CD4-positive, alpha-beta T cell (primary cell): ENCODE measurements around the gene SLC6A18. TPM values are rescaled to one million over a fixed set of nuclear protein-coding genes. Genes with fewer than 3 reads are reported as not detected.

Source experiments
- ATAC-seq: fragments of 200-7000 bp; cut with Tn5 transposase; one replicate; pipeline ENCODE4 v1.10.0; 2022; ENCODE audit warnings: mild to moderate bottlenecking; ENCODE audit not compliant: poor library complexity
- CTCF ChIA-PET: fragments of 350-600 bp; sonication (Branson Sonifier 250); formaldehyde crosslinking; loops from one replicate; lab custom pipeline; 2021; ENCODE audit warnings: antibody characterized with exemption, inconsistent platforms; lab: Charles Lee
- POLR2A ChIA-PET: fragments of 350-600 bp; sonication (Branson Sonifier 250); formaldehyde crosslinking; loops from one replicate; lab custom pipeline; 2021; ENCODE audit warnings: antibody characterized with exemption, inconsistent platforms; lab: Charles Lee
- DNase-seq, 14 experiments: peaks; one replicate each; pipeline ENCODE4 v3.0.0-alpha.2; 2013 to 2020; ENCODE audit warnings: mixed read lengths in 2 of 14
- H3K27ac ChIP-seq, 2 donors: one replicate each; pipeline versions ENCODE4 v1.5.1 to v1.7.0; 2013; ENCODE audit warnings: low read length in 2 of 2, low read depth in 1 of 2, mild to moderate bottlenecking in 1 of 2
- H3K27me3 ChIP-seq, 2 experiments: 1 replicate in 1 of 2; 2 replicates in 1 of 2; pipeline versions ENCODE4 v1.6.1 to v1.7.0; 2013; ENCODE audit warnings: low read length in 2 of 2, control low read depth in 1 of 2, mild to moderate bottlenecking in 1 of 2, moderate library complexity in 1 of 2; ENCODE audit not compliant: insufficient read depth in 2 of 2, control insufficient read depth in 1 of 2
- H3K36me3 ChIP-seq: one replicate; pipeline ENCODE4 v1.6.1; 2013; ENCODE audit warnings: low read length, control low read depth; ENCODE audit not compliant: insufficient read depth
- H3K4me1 ChIP-seq: one replicate; pipeline ENCODE4 v1.6.1; 2013; ENCODE audit warnings: low read length, control low read depth; ENCODE audit not compliant: insufficient read depth
- H3K4me3 ChIP-seq: one replicate; pipeline ENCODE4 v1.5.1; 2013; ENCODE audit warnings: mild to moderate bottlenecking, low read length, moderate library complexity
- H3K9me3 ChIP-seq, 2 experiments: 1 replicate in 1 of 2; 2 replicates in 1 of 2; pipeline versions ENCODE4 v1.6.1 to v1.7.0; 2013; ENCODE audit warnings: low read length in 2 of 2, mild to moderate bottlenecking in 2 of 2, control low read depth in 1 of 2, moderate library complexity in 1 of 2; ENCODE audit not compliant: control insufficient read depth in 1 of 2, insufficient read depth in 1 of 2
- H3K27ac Mint-ChIP-seq: one replicate; pipeline ENCODE4 v1.8.0; 2020; ENCODE audit warnings: mixed read lengths
- H3K27me3 Mint-ChIP-seq: one replicate; pipeline ENCODE4 v1.8.0; 2021; ENCODE audit warnings: mixed read lengths
- H3K36me3 Mint-ChIP-seq: one replicate; pipeline ENCODE4 v1.8.0; 2021; ENCODE audit warnings: low read depth, mixed read lengths
- H3K4me1 Mint-ChIP-seq: one replicate; pipeline ENCODE4 v1.8.0; 2021; ENCODE audit warnings: low read depth, mixed read lengths
- H3K4me3 Mint-ChIP-seq: one replicate; pipeline ENCODE4 v1.8.0; 2020; ENCODE audit warnings: mild to moderate bottlenecking, mixed read lengths
- H3K9me3 Mint-ChIP-seq: one replicate; pipeline ENCODE4 v1.8.0; 2020; ENCODE audit warnings: mixed read lengths
- CTCF ChIP-seq: fragments of 200-600 bp; IDR thresholded peaks from one replicate; pipeline ENCODE4 v1.8.0; 2022; ENCODE audit warnings: antibody characterized with exemption, mild to moderate bottlenecking
- intact Hi-C, 2 experiments: fragments of 100-400 bp; cut with DNase I in 1 of 2; cut with micrococcal nuclease in 1 of 2; formaldehyde crosslinking; loops; one replicate each; pipeline versions ENCODE4 v1.15.1 to v1.9.0; 2023 to 2025; cut with DNase I, micrococcal nuclease
- total RNA-seq, 174 experiments: library from RNA in 2 of 174; stranded (reverse) in 2 of 174; gene quantifications; one replicate each; pipeline ENCODE4 v1.2.3 and lab custom pipeline; 2021 to 2026

Gene SLC6A18
- total RNA-seq, 2 experiments from 2014 or later: not detected

DNA sequence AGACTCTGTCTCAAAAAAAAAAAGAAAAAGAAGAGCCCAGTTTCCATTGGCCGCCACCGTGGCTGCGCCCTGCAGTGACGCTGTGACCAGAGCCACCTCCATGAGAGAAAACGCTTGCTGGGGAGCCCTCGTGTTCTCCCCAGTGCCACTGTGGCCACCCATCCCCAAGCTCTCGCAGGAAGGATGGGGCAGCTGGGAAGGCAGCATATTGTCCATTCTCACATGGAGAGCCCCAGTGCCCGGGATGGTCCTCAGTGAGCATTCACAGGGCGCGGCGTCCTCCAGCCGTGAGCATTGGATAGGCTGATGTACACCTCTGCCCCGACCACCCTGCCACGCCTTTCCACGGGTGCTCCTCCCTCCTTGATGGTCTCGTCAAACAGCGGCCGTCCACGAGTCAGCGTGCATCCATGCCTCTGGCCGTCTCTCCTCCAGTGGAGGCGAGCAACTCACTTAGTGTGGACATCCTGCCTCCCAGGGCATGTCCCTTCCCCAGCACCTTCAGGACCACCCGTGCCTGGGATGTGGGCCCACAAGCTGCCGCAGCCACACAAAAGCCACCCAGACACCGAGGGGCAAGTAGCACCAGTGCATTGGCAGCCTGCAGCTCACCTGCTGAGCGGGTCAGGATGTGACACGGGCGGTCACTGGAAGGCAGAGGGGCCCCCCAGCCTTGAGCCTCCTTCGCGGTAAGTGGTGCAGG lies 47.2 kb upstream of the SLC6A18 start:
- TF ChIP-seq CTCF: no peak
- H3K27me3 Mint-ChIP-seq: no peaks in the 10 kb centered on the region
- ChIA-PET POLR2A (no interaction called here), CTCF (no interaction called here)
- H3K9me3 Mint-ChIP-seq: no peaks in the 10 kb centered on the region
- H3K4me3 ChIP-seq: no peak overlapping the region
- no peaks in the 10 kb centered on the region for H3K4me1 Mint-ChIP-seq
- H3K36me3 ChIP-seq: no peaks in the 10 kb centered on the region
- no peak overlapping the region for H3K4me3 Mint-ChIP-seq
- intact Hi-C loops: no loop called here
- H3K27ac ChIP-seq: no peak overlapping the region
- H3K27ac Mint-ChIP-seq: no peak overlapping the region
- H3K27me3 ChIP-seq: no peaks in the 10 kb centered on the region
- H3K9me3 ChIP-seq: peaks cover 0 to 20% of the 10 kb centered on the region in 2 experiments
- H3K36me3 Mint-ChIP-seq: no peaks in the 10 kb centered on the region
- no peak for DNase-seq
- H3K4me1 ChIP-seq: peaks cover 5% of the 10 kb centered on the region
- ATAC-seq: no peak

DNA sequence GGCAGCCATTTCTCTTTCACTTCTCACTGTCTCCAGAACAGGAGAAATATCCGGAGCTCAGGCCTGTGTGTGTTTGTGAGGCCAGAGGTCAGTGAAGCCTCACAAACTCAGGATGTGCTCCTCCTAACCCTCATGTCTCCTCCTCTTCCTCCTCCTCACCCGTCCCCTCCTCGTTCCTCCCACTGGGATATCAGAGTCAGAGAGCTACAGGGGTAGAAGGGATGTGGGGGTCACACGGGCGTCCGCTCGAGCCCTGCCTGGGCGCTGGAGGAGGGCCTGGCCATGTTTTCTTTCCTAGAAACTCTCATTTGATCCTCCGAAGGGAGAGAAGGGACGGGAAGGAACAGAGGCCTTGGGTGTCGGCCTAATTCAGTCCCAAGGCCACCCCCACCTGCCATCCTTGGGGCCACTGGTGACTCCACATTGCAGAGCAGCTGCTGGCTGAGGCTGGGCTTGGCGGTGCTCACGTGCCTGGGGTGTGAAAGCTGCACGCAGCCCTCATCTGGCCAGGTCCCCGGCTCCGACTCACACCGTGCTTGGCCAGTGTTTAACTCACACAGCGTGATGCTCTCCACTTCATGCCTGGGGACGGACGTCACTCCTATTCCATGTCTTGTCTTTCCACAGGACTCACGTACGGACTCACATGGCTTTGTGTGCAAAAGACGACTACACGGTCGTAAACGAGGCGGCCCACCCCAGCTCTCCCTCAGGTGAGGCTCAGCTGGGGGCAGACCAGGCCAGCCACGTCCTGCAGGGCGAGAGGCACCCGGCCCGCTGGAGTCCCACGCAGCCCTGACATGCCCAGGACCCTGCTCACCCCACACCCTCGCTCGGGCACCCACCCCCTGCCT lies 46.4 kb upstream of the SLC6A18 start:
- H3K36me3 ChIP-seq: no peaks in the 10 kb centered on the region
- DNase-seq (no peak), ATAC-seq (no peak)
- peaks cover 5% of the 10 kb centered on the region for H3K4me1 ChIP-seq
- H3K27me3 ChIP-seq: no peaks in the 10 kb centered on the region
- no peaks in the 10 kb centered on the region for H3K27me3 Mint-ChIP-seq
- H3K27ac Mint-ChIP-seq: no peak overlapping the region
- no peak overlapping the region for H3K4me3 Mint-ChIP-seq
- no peak overlapping the region for H3K27ac ChIP-seq
- TF ChIP-seq CTCF: no peak
- no peak overlapping the region for H3K4me3 ChIP-seq
- peaks cover 0 to 20% of the 10 kb centered on the region in 2 experiments for H3K9me3 ChIP-seq
- no peaks in the 10 kb centered on the region for H3K4me1 Mint-ChIP-seq
- no peaks in the 10 kb centered on the region for H3K9me3 Mint-ChIP-seq
- intact Hi-C loops: no loop called here
- ChIA-PET CTCF (no interaction called here), POLR2A (no interaction called here)
- H3K36me3 Mint-ChIP-seq: no peaks in the 10 kb centered on the region

GRCh38 chr5:1179383-1179715 lies 45.8 kb upstream of the SLC6A18 start:
- H3K36me3 Mint-ChIP-seq: no peaks in the 10 kb centered on the region
- POLR2A ChIA-PET: no interaction called here
- no peaks in the 10 kb centered on the region for H3K27me3 ChIP-seq
- no peak overlapping the region for H3K4me3 ChIP-seq
- peaks cover 2% of the 10 kb centered on the region for H3K4me1 ChIP-seq
- H3K27ac Mint-ChIP-seq: no peak overlapping the region
- no peaks in the 10 kb centered on the region for H3K9me3 Mint-ChIP-seq
- no peak for TF ChIP-seq CTCF
- peaks cover 0 to 18% of the 10 kb centered on the region in 2 experiments for H3K9me3 ChIP-seq
- H3K36me3 ChIP-seq: no peaks in the 10 kb centered on the region
- no peak for DNase-seq
- ATAC-seq: no peak
- CTCF ChIA-PET: no interaction called here
- H3K27ac ChIP-seq: no peak overlapping the region
- no peak overlapping the region for H3K4me3 Mint-ChIP-seq
- no peaks in the 10 kb centered on the region for H3K4me1 Mint-ChIP-seq
- intact Hi-C loops: no loop called here
- H3K27me3 Mint-ChIP-seq: no peaks in the 10 kb centered on the region
